HG03280 (cell line): ENCODE results near the gene CFAP61.

Experiments used
- ATAC-seq: cut with Tn5 transposase; IDR thresholded peaks from one replicate; pipeline ENCODE4 v1.9.1; 2021; ENCODE audit warnings: mild to moderate bottlenecking, moderate library complexity; ENCODE audit not compliant: unreplicated experiment

Gene CFAP61

GRCh38 chr20:20393207-20394120 lies 341.1 kb downstream of the CFAP61 start:
- ATAC-seq = no peak

DNA sequence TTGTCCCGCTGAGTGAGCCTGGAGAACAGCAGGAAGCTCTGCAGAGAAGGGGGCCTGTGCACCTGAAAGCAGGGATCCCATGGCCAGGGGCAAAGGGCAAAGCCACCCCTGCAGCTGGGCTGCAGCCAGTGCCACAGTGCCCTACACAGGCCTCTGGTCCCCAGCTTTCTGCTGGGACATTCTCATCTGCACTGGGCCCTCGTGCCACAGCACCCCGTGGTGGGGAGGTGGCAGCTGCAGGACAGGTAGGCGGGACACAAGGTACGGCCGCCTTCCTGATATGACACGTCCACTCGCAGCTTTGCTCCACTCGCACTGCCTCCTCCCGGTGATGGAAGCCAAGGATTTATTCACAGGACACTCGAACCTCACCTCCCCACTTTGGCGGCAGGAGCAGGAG lies 342.8 kb downstream of the CFAP61 start:
- no peak for ATAC-seq

DNA sequence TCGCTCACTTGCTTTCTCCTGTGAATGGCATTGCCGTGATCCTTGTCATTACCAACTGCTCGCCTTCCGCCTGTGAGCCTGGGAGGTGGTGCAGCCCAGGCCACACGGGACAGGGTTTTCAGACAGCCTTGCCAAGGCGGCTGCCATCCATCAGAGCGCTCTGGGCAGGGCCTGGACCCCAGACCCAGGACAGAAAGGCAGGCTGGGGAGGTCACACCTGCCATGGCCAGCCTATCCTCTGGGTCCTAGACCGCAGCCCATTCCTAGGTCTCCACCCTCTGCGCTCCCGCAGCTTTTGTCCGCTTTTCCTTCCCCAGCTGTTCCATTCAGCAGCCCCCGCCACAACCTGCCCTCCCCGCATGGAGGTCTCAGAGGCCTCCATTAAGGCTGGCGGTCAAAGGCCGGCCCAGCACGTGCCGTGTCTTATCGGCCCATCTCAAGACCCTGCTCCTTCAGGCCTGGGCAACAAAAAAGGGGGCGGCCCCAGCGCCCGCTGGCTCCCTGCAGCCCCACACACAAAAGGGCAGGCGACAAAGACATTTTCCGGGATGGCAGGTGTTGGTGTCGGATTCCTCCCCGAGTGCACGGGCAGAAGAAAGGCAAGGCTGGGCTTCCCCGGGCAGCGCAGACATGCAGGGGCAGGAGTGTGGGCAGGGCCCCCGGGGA lies 343.7 kb downstream of the CFAP61 start:
- ATAC-seq = no peak

GRCh38 chr20:20396794-20397193 lies 344.5 kb downstream of the CFAP61 start:
- no peak for ATAC-seq

DNA sequence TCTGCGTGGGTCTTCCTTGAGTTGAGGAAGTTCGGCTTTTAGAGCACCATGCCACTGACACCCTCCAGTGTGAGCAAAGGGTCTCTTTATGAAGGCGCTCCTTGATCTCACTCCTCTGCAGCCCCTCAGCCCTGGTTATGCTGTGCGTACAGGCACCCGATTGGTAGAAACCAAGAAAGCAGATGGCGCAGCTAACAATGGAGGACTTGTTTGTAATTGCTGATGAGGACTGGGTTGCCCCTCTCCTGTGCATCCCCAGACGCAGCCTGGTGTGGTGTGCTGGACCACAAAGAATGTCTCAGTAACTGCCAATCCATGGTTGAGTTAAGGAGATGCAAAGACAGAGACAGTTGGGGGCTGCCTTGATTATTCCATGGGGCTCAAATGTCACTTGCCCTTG lies 345.8 kb downstream of the CFAP61 start:
- ATAC-seq = no peak

DNA sequence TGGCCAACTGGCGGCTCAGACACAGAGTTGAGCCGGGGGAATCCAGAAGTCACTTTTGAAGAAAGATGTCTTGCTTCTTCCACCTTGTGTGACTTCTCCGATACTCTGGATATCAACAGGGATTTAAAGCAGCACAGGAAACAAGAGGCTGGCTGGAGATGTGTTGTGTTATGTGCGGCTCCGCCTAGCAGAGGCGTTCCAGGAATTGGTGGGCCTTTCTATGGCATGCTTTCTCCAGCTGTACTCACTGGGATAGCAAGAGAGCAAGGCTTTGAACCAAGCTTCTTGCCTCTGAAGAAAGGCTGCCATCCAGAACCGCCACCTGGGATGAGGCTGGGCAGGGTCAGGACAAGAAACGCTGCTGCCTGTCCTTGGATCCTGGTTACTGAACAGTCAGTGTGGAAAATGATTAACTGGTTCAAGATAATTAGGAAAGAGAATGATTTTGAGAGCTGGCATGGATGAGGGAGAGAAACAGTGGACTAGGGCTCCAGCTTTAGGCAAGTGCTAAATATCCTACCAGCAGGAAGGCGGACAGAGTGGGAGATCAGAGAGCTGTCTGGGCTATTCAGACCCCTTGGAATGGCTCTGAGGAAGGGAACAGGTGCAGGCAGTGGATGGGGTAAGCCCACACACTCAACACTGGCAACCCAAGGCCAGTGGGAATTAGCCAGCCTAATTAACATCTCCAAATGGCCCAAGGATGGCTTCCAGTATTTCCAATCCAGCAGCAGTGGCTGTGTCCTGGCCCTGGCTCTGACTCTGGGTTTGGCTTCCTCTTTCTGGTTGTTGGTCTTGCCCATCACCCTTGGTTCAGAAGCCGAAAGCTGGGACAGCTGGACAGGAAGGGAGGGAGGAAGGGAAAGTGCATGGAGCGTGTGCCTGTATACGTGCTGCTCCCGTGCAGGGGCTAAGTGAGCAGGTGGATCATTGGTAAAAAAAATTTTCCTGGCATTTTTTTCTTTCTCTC lies 347.5 kb downstream of the CFAP61 start:
- no peak for ATAC-seq

- no peak for ATAC-seq
These were observed 349.7 kb downstream of the CFAP61 start for GRCh38 chr20:20401991-20402390.

GRCh38 chr20:20404633-20405032 lies 352.3 kb downstream of the CFAP61 start:
- no peak for ATAC-seq

GRCh38 chr20:20405623-20406022 lies 353.3 kb downstream of the CFAP61 start:
- no peak for ATAC-seq

- no peak for ATAC-seq
These were observed 354.0 kb downstream of the CFAP61 start for GRCh38 chr20:20406306-20406705.

DNA sequence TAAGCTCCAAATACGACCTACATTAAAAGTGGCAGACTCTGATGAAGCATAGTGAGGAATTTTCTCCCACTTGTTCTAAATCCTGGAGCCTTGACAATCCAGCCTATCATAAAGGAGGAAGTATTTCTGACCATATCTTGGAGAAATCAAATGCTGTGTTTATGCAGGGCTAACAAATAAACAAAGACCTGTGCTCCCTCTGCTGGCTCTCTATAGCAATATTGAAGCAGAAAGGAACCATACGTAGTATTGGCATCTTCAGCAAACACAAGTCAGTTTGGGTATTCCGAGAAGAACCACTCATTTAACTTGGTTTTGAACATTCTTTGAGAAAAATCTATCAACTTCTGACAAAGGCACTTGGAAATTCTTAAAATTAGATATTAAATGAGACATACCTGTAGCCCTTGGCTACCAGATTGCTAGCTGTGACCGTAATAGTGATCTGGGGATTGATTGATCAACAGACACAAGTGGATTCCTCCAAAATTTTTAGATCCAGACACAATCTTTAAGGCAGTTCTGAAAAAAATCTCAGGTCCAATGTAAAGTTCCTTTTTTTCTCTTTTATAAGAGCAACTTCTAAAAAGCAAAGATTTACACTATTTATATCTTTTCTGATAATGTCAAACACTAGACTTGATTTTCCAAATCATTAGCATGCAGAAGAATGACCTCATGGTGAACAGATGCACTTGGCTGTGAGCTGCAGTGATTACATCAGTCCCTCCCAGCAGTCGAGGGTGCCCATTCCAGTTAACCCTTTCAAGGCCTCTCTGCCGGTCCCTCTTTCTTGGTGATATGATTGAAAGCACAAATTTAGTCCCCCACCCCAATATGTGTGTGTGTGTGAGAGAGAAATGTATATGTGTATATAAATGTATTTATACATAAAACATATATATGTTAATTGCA lies 355.8 kb downstream of the CFAP61 start:
- no peak for ATAC-seq

DNA sequence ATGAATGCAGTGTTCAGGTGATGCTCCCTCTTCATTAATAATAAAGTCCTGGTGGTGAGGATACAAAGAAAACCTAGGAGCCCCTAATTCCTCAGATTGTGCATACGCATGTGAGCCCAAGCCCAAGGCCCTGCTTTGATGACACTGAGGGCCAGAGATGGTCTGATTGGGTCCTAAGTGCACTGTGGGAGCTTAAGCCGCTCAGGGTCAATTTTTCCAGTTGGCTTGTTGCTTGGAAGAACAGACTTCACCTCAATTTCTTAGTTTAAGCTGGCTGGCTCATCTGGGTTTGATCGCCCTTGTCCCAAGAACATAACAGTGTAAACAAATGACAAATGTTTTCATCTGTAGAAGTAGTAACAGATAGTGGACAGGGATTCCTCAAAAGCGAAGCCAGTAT lies 357.0 kb downstream of the CFAP61 start:
- ATAC-seq = no peak
